GM23338 (cell line): ENCODE measurements around the gene NPC2. TPM values are rescaled to one million over a fixed set of nuclear protein-coding genes. Genes with fewer than 3 reads are reported as not detected.

ENCODE experiments used
- ATAC-seq: fragments of 200-7000 bp; cut with Tn5 transposase; 3 replicates; pipeline ENCODE4 v1.9.1; 2020
- DNase-seq: peaks from one replicate; pipeline ENCODE4 v3.0.0-alpha.2; 2015; ENCODE audit warnings: low spot score
- H2AFZ ChIP-seq: fragments of 200-600 bp; sonication (generic); 2 replicates; pipeline ENCODE4 v1.8.0; 2016; ENCODE audit warnings: antibody characterized with exemption, mild to moderate bottlenecking, moderate library complexity
- H3F3A ChIP-seq: fragments of 200-600 bp; sonication (generic); replicated peaks from 2 replicates; pipeline ENCODE4 v1.8.0; 2017; ENCODE audit warnings: antibody characterized with exemption, mixed run types, low read depth
- H3K27ac ChIP-seq: fragments of 200-600 bp; sonication (generic); 2 replicates; pipeline ENCODE4 v1.6.1; 2016; ENCODE audit warnings: low read depth
- H3K27me3 ChIP-seq: fragments of 200-600 bp; sonication (generic); 2 replicates; pipeline ENCODE4 v1.8.0; 2016; ENCODE audit warnings: mild to moderate bottlenecking, mixed run types, moderate library complexity; ENCODE audit not compliant: insufficient read depth
- H3K36me3 ChIP-seq: fragments of 200-600 bp; sonication (generic); 2 replicates; pipeline ENCODE4 v1.8.0; 2016; ENCODE audit warnings: mild to moderate bottlenecking; ENCODE audit not compliant: insufficient read depth
- H3K4me1 ChIP-seq: fragments of 200-600 bp; sonication (generic); 2 replicates; pipeline ENCODE4 v1.8.0; 2016; ENCODE audit warnings: mild to moderate bottlenecking, moderate library complexity; ENCODE audit not compliant: insufficient read depth
- H3K4me2 ChIP-seq: fragments of 200-600 bp; sonication (generic); 2 replicates; pipeline ENCODE4 v1.7.1; 2017; ENCODE audit warnings: mixed run types
- H3K4me3 ChIP-seq: fragments of 200-600 bp; sonication (generic); 2 replicates; pipeline ENCODE4 v1.6.1; 2016; ENCODE audit warnings: mixed run types
- H3K79me2 ChIP-seq: fragments of 200-600 bp; sonication (generic); replicated peaks from 2 replicates; pipeline ENCODE4 v1.8.0; 2017; ENCODE audit warnings: mild to moderate bottlenecking; ENCODE audit not compliant: insufficient read depth
- H3K9me2 ChIP-seq: fragments of 200-600 bp; sonication (generic); 2 replicates; pipeline ENCODE4 v1.8.0; 2017; ENCODE audit not compliant: insufficient read depth
- H4K20me1 ChIP-seq: fragments of 200-600 bp; sonication (generic); replicated peaks from 2 replicates; pipeline ENCODE4 v1.8.0; 2017; ENCODE audit warnings: mild to moderate bottlenecking; ENCODE audit not compliant: insufficient read depth
- H3K27ac Mint-ChIP-seq: 2 replicates; pipeline ENCODE4 v1.8.0; 2020; ENCODE audit warnings: inconsistent platforms, mild to moderate bottlenecking, moderate library complexity, mixed read lengths
- H3K27me3 Mint-ChIP-seq: 3 replicates; pipeline ENCODE4 v1.8.0; 2022; ENCODE audit warnings: low read depth, mild to moderate bottlenecking, moderate library complexity, mixed read lengths, inconsistent platforms; ENCODE audit not compliant: insufficient read depth, poor library complexity
- H3K36me3 Mint-ChIP-seq: 3 replicates; pipeline ENCODE4 v1.8.0; 2021; ENCODE audit warnings: low read depth, mild to moderate bottlenecking, inconsistent platforms, moderate library complexity, mixed read lengths
- H3K4me1 Mint-ChIP-seq: 3 replicates; pipeline ENCODE4 v1.8.0; 2020; ENCODE audit warnings: mild to moderate bottlenecking, inconsistent platforms, mixed read lengths
- H3K4me3 Mint-ChIP-seq: 3 replicates; pipeline ENCODE4 v1.8.0; 2021; ENCODE audit warnings: moderate library complexity, mild to moderate bottlenecking, inconsistent platforms, mixed read lengths
- H3K9me3 Mint-ChIP-seq: 3 replicates; pipeline ENCODE4 v1.8.0; 2020; ENCODE audit warnings: moderate library complexity, mild to moderate bottlenecking, inconsistent platforms, mixed read lengths
- EZH2 ChIP-seq: fragments of 200-600 bp; sonication (generic); IDR thresholded peaks from one replicate; pipeline ENCODE4 v1.8.0; 2017; ENCODE audit warnings: antibody characterized with exemption, mild to moderate bottlenecking, low read depth; ENCODE audit not compliant: unreplicated experiment
- ZNF114 ChIP-seq: fragments of 250-450 bp; sonication (Bioruptor Pico); IDR thresholded peaks from 2 replicates; pipeline ENCODE4 v1.5.0; 2020; ENCODE audit warnings: mild to moderate bottlenecking, moderate library complexity
- polyA plus RNA-seq: library from polyadenylated mRNA; unstranded; fragments of >200 nt; fragmentation: Nextera tagmentation; extraction: Ambion mirVana; gene quantifications from 2 replicates; pipeline ENCODE4 v1.2.1, GENCODE V29; 2016
- total RNA-seq: library from RNA; depleted of rRNA; stranded (reverse); fragments of >200 nt; shearing (Covaris generic); gene quantifications from 2 replicates; pipeline ENCODE4 v1.2.3, GENCODE V29; 2014
- TF ChIP-seq, protein P1 (sequence below), 2 experiments: fragments of 200-600 bp in 1 of 2; sonication (generic) in 1 of 2; conservative IDR thresholded peaks; 2 replicates each; pipeline versions ENCODE4 v1.5.1 to v1.6.1; 2016 to 2017; ENCODE audit warnings: antibody characterized with exemption in 2 of 2, low read depth in 2 of 2, mild to moderate bottlenecking in 2 of 2, moderate library complexity in 1 of 2
- TF ChIP-seq, protein P2 (sequence below): IDR thresholded peaks from 2 replicates; pipeline ENCODE4 v1.6.1; 2016; ENCODE audit warnings: antibody characterized with exemption
- TF ChIP-seq, protein P3 (sequence below): IDR thresholded peaks from one replicate; pipeline ENCODE4 v1.6.1; 2018; ENCODE audit warnings: antibody characterized with exemption; ENCODE audit not compliant: unreplicated experiment

Gene NPC2
- total and polyA plus RNA-seq, 2 experiments from 2014 or later = 287 to 344 TPM

DNA sequence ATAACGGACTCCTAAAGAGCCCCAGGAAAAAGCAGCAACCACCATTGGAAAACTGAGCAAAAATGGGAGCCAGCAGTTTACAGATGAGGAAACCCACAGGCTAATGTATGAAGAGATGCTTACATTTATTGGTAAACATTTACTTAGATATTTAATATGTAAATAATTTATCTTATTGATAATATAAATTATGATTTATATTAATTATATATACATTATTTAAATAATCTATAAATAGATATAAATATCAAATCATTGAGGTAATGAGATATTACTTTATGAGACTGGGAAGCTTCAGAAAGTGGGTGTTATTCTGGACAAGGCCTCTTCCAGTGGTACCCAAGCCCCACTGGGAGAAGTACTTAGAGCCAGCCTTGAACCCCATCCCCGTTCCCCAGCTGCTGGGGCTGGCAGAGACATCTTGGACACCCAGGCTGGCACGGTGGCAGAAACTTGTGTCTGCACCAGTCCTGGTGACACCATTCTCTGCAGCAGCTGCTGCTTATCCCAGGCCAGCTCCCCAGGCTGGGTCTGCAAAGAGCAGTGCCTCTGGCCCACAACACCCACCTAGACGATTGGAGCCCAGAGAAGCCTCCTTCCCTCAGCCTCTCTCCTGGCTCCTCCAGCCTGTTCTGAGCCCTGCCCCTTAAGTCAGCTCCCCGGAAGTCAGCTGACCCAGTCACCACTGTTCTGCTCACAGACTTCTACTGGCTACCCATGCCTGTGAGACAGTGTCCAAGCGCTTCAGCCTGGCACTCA, 26.4 kb upstream of the NPC2 start (continued):
- TF ChIP-seq, protein P1, sequence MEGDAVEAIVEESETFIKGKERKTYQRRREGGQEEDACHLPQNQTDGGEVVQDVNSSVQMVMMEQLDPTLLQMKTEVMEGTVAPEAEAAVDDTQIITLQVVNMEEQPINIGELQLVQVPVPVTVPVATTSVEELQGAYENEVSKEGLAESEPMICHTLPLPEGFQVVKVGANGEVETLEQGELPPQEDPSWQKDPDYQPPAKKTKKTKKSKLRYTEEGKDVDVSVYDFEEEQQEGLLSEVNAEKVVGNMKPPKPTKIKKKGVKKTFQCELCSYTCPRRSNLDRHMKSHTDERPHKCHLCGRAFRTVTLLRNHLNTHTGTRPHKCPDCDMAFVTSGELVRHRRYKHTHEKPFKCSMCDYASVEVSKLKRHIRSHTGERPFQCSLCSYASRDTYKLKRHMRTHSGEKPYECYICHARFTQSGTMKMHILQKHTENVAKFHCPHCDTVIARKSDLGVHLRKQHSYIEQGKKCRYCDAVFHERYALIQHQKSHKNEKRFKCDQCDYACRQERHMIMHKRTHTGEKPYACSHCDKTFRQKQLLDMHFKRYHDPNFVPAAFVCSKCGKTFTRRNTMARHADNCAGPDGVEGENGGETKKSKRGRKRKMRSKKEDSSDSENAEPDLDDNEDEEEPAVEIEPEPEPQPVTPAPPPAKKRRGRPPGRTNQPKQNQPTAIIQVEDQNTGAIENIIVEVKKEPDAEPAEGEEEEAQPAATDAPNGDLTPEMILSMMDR (conservative IDR thresholded peaks at IDR 0.05; ENCODE audit: low read depth in 2 of 2) = no peak
- TF ChIP-seq EZH2 = no peak

DNA sequence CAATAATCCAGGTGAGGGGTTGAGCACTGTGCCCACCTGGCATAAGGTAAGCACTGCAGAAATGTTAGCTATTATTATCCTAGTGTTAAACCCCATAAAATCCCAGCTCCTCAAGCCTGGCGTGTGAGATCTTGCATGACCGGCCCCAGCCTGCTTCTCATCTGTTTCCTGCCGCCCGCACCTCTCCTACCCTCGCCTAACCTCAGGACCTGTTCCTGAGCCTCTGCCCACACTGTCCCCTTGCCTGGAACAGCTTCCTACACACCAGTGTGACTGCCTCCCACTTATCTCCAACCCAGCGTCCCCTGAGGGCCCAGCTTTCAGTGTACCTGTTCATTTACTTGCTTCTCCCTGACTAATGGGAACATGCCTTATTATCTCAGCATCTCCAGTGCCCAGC, 25.1 kb upstream of the NPC2 start:
- DNase-seq = no peak
- no peak overlapping the region for H3K4me3 ChIP-seq
- H3K9me3 Mint-ChIP-seq = no peaks in the 10 kb centered on the region
- H3K27ac Mint-ChIP-seq = no peak overlapping the region
- peaks cover 6% of the 10 kb centered on the region for H3K27me3 Mint-ChIP-seq
- ATAC-seq = no peak
- no peaks in the 10 kb centered on the region for H3K4me1 ChIP-seq
- H3K36me3 Mint-ChIP-seq = no peaks in the 10 kb centered on the region
- H3F3A ChIP-seq = no peaks in the 10 kb centered on the region
- H3K4me2 ChIP-seq = no peak overlapping the region
- no peak overlapping the region for H3K4me3 Mint-ChIP-seq
- no peaks in the 10 kb centered on the region for H3K79me2 ChIP-seq
- no peak overlapping the region for H3K27ac ChIP-seq
- H3K27me3 ChIP-seq = no peaks in the 10 kb centered on the region
- H3K36me3 ChIP-seq = no peaks in the 10 kb centered on the region
- H3K4me1 Mint-ChIP-seq = peaks cover 20% of the 10 kb centered on the region
- H3K9me2 ChIP-seq = no peaks in the 10 kb centered on the region; the same call in 1 of the 2 replicates
- no peaks in the 10 kb centered on the region for H4K20me1 ChIP-seq
- no peak overlapping the region for H2AFZ ChIP-seq
- TF ChIP-seq, protein P2, sequence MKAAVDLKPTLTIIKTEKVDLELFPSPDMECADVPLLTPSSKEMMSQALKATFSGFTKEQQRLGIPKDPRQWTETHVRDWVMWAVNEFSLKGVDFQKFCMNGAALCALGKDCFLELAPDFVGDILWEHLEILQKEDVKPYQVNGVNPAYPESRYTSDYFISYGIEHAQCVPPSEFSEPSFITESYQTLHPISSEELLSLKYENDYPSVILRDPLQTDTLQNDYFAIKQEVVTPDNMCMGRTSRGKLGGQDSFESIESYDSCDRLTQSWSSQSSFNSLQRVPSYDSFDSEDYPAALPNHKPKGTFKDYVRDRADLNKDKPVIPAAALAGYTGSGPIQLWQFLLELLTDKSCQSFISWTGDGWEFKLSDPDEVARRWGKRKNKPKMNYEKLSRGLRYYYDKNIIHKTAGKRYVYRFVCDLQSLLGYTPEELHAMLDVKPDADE = no peak
- TF ChIP-seq, protein P3, sequence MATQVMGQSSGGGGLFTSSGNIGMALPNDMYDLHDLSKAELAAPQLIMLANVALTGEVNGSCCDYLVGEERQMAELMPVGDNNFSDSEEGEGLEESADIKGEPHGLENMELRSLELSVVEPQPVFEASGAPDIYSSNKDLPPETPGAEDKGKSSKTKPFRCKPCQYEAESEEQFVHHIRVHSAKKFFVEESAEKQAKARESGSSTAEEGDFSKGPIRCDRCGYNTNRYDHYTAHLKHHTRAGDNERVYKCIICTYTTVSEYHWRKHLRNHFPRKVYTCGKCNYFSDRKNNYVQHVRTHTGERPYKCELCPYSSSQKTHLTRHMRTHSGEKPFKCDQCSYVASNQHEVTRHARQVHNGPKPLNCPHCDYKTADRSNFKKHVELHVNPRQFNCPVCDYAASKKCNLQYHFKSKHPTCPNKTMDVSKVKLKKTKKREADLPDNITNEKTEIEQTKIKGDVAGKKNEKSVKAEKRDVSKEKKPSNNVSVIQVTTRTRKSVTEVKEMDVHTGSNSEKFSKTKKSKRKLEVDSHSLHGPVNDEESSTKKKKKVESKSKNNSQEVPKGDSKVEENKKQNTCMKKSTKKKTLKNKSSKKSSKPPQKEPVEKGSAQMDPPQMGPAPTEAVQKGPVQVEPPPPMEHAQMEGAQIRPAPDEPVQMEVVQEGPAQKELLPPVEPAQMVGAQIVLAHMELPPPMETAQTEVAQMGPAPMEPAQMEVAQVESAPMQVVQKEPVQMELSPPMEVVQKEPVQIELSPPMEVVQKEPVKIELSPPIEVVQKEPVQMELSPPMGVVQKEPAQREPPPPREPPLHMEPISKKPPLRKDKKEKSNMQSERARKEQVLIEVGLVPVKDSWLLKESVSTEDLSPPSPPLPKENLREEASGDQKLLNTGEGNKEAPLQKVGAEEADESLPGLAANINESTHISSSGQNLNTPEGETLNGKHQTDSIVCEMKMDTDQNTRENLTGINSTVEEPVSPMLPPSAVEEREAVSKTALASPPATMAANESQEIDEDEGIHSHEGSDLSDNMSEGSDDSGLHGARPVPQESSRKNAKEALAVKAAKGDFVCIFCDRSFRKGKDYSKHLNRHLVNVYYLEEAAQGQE = no peak
- TF ChIP-seq, protein P1 (conservative IDR thresholded peaks at IDR 0.05; ENCODE audit: low read depth in 2 of 2) = no peak
- TF ChIP-seq ZNF114 = no peak
